HG03175 (cell line): ENCODE data around the gene TXNL1.
"Not testable (repeated sequence)": the region's sequence is repeated elsewhere in the genome, so short reads cannot be mapped to it uniquely, and the experiment has no call there.

ENCODE experiments used
- ATAC-seq: cut with Tn5 transposase; IDR thresholded peaks from one replicate; pipeline ENCODE4 v1.9.1; 2021; ENCODE audit warnings: mild to moderate bottlenecking, moderate library complexity; ENCODE audit not compliant: unreplicated experiment

Gene TXNL1

DNA sequence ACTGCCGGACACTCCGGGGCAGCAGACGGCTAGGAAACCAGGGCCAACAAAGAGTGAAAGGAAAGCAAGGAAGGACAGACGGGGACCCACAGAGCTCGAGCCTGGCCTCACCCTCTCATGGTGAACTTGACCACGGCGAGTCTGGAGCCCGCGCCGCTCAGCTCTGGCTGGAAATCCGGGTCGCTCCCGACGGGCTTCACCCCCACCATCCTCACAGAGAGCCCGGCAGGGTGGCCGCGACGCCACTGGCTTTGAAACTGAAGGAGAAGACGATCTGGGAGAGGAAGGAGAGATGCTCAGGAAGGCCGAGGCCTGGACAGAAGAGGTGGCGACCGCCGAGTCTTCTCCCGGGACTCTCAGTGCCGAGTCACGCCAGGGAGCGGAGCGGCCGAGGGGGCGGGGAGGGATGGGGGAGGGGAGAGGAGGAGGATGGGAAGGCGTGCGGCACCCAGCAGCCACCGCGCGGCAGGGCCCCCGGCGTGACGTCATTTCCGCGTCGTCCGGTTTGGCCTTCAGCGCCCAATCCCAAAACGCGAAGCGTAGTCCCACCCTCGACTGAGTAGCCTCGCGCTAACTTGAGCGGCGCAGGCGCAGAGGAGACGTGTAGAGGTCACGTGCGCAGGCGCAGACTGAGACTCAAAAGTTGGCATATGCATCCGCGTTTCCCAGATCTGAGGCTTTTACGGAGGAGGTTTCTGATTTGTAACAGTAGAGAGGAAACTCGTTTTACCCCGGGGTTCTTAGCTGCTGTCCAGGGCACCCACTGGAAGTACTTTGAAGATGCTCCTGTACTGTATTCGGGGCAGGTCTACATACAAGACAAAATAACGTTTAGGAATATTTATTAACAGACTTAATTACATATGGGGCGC, at the start of gene TXNL1:
Gene TXNL1, minus strand, starts transcription at position 361 of the 872 bp plus-strand sequence. Its CDS starts 152 bp downstream, at position 209.
- peak; percentile 97 for ATAC-seq

GRCh38 chr18:56684277-56684676, 45.9 kb upstream of the TXNL1 start:
- ATAC-seq, result no peak

DNA sequence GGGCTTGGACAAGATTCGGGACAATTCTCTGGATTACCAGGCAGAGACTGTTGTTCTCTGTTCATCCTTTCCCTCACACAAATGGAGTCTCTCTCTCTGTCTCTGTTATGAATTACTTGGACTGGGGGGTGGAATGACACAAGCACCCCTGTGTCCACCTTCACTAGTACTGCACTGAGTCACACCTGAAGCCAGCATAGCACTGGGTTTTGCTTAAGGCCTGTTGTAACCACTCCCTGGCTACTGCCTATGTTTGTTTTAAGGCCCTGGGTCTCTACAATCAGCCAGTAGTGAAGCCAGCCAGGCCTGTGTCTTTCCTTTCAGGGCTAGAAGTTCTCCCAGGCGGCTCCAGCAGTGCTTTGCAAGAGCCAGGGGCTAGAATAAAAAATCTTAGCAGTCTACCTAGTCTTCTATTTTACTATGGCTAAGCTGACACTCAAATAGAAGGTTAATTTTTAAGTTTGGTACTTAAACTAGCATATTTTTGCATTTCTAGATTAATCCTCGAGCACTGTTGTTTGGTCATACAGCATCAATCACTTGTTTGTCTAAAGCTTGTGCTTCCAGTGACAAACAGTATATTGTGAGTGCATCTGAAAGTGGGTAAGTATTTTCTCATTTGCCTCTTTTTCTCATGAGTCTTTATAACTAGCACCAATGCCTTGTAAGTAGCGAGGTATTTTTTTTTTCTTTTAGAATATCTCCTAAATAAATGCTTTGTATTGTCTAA, 40.6 kb upstream of the TXNL1 start:
- ATAC-seq, result no peak

- ATAC-seq, result no peak
Observed at GRCh38 chr18:56676639-56677038, 38.2 kb upstream of the TXNL1 start.

DNA sequence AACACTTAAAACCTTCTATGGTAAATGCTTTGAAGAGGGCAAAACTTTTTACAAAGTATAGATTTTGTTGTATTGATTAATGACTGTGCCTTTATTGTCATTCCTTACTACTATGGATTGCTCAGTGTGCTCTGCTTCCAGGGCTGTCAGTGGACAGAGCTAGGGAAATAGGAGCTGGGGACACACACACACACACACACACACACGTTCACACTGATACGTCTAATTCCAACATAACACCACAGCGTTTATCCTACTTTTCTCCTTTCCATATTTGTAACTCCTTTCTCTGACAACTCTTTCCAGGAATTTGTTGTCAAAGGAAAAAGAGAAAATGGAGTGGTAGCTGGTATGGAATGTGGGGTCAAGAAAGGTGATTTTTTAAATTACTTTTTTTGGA, 34.6 kb upstream of the TXNL1 start:
- no peak for ATAC-seq

DNA sequence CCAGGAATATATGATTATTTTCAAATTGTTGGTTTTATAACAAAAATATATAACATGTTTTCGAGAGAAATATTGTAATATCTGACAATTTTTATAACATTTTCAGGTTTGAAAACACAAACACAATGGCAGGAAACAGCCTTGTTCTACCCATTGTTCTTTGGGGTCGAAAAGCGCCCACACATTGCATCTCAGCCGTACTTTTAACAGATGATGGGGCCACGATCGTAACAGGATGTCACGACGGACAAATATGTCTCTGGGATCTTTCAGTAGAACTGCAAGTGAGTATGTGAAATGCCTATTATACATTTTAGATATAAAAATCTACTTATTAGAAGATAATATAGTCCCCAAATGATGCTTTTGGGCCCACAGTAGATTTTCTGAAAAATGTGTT, 34.0 kb upstream of the TXNL1 start:
- ATAC-seq, result no peak

DNA sequence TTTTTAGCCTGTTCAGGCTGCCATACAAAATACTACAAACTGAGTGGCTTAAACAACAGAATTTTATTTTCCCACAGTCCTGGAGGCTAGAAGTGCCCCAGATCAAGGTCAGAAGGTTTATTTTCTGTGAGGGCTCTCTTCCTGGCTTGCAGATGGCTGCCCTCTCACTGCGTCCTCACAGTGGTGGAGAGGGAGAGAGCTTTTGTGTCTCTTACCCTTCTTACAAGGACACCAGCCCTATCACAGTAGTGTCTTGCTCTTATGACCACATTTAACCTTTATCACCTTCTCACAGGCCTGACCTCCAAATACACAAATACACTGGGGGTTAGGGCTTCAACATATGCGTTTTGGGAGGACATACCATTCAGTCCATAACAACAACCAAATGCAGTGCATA, 24.5 kb upstream of the TXNL1 start:
- ATAC-seq, result no peak

- ATAC-seq, result no peak
Observed at GRCh38 chr18:56662502-56662901, 24.1 kb upstream of the TXNL1 start.

- ATAC-seq, result no peak
Observed at GRCh38 chr18:56662063-56662408, 23.6 kb upstream of the TXNL1 start.

DNA sequence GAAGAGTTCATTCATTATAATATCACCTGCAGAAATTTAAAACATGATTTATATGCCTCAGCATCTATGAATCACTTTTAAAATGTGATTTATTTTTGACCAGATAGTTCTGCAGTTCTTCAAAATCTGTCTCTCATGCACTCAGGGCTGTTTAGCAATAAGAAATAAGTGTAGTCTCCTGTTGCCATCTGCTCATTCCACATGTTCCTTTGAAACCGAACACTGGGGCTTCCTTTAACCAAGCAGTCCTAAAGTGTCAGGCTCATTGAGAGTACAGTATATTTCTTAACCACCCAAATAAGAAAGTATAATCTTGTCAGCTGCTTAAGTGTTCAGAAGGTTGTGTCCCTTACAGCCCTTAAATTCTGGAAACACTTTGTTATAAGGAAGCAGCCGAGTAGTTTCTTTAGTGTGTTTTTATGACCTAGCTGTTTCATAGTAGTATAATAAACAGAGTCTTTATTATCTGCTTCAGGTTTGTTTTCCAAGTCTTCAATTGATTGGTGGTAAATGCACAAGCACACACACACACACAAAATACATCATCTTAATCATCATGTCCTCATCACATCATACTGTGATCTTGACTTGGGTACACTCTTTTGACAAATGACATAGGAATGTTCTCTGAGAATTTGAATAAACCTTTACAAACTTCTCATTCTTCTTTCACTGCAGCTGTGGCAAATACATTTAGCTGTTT, 23.1 kb upstream of the TXNL1 start:
- no peak for ATAC-seq

- no peak for ATAC-seq
Observed at GRCh38 chr18:56660655-56661054, 22.3 kb upstream of the TXNL1 start.

DNA sequence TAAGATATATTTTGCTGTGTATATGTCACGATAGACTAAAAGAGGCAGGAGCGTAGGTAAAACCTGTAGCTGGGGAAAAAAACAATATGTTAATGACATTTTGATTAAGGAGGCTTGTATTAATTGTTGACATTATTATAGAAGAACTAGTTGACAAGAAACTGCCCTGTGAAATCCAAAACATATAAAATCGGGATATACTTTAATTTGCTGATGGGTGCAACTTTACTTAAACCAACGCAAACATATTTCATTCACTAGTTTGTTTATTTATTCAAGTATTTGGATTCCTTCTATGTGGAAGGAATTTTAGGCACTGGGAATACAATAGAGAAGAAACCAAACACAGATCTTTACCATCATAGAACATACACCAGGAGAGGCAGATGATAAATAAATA, 20.7 kb upstream of the TXNL1 start:
- ATAC-seq, result no peak

GRCh38 chr18:56658261-56658660, 19.9 kb upstream of the TXNL1 start:
- no peak for ATAC-seq

- ATAC-seq, result not testable (repeated sequence)
Observed at GRCh38 chr18:56654280-56654679, 15.9 kb upstream of the TXNL1 start.

- ATAC-seq, result no peak
Observed at GRCh38 chr18:56652802-56653201, 14.4 kb upstream of the TXNL1 start.

DNA sequence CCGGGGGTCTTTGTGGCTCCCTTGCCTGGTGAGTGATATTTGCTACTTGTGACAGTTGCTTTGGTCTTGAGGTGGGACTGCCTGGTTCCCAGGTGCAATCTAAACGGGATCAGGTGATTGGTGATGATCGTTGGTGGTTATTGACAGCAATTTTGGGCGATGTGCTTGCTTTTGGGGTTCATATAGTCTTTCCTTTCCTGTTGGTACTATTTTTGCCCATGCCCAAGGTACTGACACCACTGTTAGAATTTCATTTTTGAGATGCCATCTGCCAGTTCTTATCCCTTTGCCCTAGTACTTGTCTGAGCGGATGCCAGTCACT, 13.3 kb upstream of the TXNL1 start:
- ATAC-seq, result no peak

- peak; percentile 98 for ATAC-seq
Observed at GRCh38 chr18:56650944-56651770, 12.8 kb upstream of the TXNL1 start, which contains the start of gene WDR7. Gene WDR7, plus strand, starts transcription at chr18:56651359. Its CDS starts 21,157 bp downstream, at chr18:56672516.

DNA sequence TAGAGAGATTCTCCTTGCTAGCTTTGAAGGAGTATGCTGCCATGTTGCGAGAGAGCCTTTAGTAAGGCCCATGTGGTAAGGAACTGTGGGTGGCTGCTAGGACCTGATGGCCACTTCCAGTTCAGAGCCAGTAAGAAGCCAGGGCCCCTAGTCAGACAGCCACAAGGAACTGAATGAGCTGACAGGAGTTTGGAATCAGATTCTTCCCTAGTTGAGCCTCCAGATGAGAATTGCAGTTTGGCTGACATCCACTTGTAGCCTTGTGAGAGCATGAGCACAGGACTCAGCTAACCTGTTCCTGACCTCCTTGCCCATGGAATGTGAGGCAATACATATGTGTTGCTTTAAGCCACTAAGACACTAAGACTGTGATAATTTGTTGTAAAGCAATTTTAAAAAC, 11.6 kb upstream of the TXNL1 start:
- ATAC-seq, result no peak

DNA sequence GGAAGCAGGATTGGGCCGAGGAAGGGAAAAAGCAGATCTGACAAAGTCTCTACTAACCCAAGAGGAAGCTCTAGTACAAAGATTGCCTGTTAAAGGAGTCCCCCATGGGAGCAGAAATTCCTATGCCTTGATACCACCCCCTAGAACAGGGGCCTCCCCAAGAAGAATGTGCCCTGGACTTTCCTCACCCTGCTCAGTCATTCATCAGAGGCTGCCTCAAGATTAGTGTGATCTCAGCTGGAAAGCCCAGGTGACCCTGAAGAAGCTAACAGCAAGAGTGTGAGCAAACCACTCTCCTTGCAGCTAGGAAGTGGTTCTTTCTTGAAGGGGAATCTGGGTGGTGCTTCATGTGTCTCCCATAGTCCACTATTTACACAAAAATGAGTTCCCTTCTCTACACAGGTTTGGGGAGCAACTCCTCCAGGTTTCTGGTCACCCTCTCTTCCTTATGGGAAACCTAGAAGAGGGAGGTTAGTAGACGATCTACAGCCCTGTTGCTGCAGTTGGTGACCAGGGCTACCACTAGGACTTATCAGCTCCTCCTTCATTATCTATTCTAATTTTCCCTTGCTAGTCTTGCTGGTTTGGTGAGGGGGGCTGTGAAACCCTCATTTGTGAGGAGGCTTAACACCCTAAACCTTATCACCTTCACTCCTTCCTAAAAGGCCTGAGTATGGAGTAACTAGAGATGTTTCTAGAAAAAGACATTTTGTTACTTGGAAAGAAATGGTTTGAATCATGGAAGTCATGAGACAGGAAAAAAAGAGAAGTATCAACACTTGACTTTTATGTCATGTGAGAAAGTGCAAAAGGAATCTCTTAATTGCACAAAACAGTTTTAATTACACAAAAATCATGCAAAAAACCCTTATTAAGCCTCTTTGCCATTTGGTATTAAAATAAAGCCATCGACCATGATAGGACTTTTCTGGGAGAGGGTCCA, 9.8 kb upstream of the TXNL1 start:
- no peak for ATAC-seq

DNA sequence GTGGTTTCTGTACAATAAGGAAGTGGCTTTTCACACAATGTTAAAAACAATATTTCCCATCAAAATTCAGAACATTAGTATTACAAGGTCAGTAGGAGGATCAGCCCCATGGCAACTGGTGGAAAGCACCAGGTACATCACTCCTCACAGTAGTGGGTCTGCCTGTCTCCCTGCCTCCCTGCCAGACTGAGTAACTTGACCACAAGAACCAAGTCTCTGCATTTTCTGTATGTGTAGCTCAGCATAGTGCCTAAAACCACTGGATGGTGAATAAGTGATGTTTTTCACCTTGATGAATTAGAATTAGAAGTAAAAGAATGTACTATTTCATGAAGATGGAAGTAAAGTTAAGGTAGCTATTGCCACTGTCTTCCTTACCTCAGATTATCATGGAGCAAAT, 8.7 kb upstream of the TXNL1 start:
- ATAC-seq, result no peak
